ENCODE measurements around the gene SLC39A11.

Gene SLC39A11

GRCh38 chr17:72702136-72702735, 390.3 kb downstream of the SLC39A11 start:
- DNase-seq (ENCODE audit: low read depth in 4 of 4, low spot score in 1 of 4), result no peak

DNA sequence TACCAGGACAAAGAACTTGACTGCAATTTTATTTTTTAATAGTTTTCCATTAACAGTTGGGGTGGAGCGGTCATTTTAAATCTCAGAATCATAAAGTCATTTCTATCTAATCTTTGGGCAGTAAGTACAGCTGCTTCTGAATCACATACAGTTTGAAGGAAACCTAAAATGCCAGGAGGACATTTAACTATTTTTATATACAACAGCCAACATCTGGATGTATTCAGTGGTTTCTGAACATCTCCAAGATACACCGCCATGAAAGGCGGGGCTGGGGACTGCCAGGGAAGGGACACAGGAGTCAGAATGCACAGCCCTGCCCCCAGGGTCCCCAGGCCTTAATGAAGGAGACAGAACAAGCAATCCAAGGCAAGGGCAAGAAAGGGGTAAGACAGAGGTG, 392.3 kb downstream of the SLC39A11 start:
- DNase-seq (ENCODE audit: low read depth in 4 of 4, low spot score in 1 of 4), result no peak

GRCh38 chr17:72699545-72699944, 392.9 kb downstream of the SLC39A11 start:
- DNase-seq (ENCODE audit: low read depth in 4 of 4, low spot score in 1 of 4), result no peak

GRCh38 chr17:72697602-72698146, 394.8 kb downstream of the SLC39A11 start:
- no peak for DNase-seq (ENCODE audit: low read depth in 4 of 4, low spot score in 1 of 4)

DNA sequence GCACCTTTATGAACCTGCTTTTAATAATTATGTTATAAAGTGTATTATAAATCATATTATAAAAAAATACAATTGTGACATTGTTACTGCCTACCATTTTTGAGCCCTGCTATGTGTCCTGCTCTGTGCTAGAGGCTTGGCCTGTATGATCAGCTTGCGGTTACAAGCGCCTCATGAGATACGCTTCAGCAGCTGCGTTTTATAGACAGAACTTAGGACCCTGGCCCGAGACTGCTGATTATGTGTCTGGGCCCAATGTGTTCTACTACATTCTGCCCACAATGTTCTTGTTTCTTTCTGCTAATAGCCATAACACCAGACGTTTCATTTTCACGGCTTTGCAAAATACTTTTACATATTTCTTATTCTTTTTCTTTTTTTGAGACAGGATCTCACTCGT, 395.8 kb downstream of the SLC39A11 start:
- DNase-seq (ENCODE audit: low read depth in 4 of 4, low spot score in 1 of 4), result no peak

DNA sequence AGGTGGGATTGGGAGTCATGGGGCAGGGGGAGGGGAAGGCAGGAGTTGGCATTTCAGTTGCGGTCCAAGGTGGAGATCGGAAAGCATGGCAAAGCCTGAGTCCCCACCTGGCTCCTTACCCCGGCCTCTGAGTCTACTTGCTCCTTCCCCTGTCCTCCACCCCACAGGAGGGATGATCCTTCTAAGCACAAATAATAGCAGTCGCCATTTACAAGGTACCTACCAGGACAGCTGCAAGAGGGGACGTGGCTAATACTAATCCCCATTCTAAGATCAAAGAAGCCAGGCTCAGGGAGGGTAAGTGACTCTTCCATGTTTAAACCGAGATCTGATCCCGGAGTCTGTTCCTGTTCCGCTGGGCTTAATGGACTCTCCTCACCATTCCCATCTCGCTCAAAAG, 396.3 kb downstream of the SLC39A11 start:
- no peak for DNase-seq (ENCODE audit: low read depth in 4 of 4, low spot score in 1 of 4)

- DNase-seq (ENCODE audit: low read depth in 4 of 4, low spot score in 1 of 4), result no peak
Measured at GRCh38 chr17:72693956-72694355, 398.5 kb downstream of the SLC39A11 start.

GRCh38 chr17:72693151-72693878, 399.2 kb downstream of the SLC39A11 start:
- DNase-seq (ENCODE audit: low read depth in 4 of 4, low spot score in 1 of 4), result no peak

DNA sequence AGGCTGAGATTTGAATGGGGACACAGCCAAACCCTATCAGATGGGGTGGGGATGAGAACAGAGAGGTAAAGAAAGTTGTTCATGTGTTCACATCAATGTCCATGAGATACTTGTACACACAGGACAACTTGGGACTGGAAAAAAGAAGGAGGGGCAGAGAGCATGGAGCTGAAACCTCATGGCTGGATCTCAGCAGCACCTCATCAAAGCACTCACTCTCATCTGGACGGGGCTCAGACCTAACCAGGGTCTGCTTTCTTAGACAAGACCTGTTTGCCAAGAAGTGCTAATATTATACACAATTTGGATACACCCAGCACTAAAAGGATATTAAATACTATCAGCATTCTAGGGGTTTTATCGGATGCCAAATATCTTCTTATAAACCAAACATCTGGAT, 399.8 kb downstream of the SLC39A11 start:
- DNase-seq (ENCODE audit: low read depth in 4 of 4, low spot score in 1 of 4), result no peak

GRCh38 chr17:72691586-72691985, 400.9 kb downstream of the SLC39A11 start:
- DNase-seq (ENCODE audit: low read depth in 4 of 4, low spot score in 1 of 4), result no peak

DNA sequence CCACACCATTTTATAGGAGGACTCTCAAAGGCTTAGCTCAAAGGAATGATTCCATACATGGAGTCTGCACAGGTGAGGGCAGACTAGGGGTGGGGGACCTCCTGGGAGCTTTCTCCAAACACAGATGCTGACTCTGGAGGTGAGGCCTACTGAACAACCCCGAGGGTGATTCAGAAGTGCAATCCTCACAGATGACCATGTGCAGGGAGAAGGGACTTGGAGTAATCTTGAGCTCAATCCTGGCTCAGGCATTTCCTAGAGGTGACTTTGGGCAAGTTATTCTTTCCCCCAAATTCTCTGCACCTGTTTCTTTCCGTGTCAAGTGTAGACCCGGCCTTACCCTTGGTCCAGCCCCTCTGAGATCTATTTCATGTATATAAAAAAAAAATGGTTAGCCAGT, 401.5 kb downstream of the SLC39A11 start:
- no peak for DNase-seq (ENCODE audit: low read depth in 4 of 4, low spot score in 1 of 4)

- no peak for DNase-seq (ENCODE audit: low read depth in 4 of 4, low spot score in 1 of 4)
Measured at GRCh38 chr17:72687886-72688285, 404.6 kb downstream of the SLC39A11 start.

DNA sequence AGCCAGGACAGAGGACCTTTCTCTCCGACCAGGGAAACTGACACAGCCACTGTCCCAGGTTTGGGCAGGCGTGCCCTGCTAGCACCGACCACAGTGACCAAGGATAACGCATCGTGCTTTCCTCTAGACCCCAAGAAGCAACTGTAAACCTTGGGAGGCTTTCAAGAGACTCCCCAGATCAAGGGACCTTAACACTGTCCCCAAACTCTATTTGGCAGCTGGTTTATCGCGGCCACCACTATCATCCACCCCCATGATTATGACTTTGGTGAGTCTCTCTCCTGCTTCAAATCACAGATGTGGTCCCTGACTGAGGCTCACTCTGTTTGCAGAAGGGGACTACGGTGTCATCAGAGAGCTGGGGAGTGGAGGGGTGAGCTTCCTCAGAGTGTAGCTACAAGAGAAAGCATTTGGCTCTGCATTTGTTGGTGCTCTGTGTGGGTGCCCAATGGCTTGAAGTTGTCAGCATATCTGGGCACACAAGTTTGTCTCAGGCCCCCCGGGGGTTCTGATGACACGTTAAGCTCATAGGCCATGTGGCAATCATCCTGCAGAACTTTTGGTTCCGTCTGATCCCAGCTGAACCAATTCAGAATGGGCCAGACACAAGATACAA, 408.0 kb downstream of the SLC39A11 start:
- no peak for DNase-seq (ENCODE audit: low read depth in 4 of 4, low spot score in 1 of 4)

- no peak for DNase-seq (ENCODE audit: low read depth in 4 of 4, low spot score in 1 of 4)
Measured at GRCh38 chr17:72683506-72684404, 408.7 kb downstream of the SLC39A11 start.

DNA sequence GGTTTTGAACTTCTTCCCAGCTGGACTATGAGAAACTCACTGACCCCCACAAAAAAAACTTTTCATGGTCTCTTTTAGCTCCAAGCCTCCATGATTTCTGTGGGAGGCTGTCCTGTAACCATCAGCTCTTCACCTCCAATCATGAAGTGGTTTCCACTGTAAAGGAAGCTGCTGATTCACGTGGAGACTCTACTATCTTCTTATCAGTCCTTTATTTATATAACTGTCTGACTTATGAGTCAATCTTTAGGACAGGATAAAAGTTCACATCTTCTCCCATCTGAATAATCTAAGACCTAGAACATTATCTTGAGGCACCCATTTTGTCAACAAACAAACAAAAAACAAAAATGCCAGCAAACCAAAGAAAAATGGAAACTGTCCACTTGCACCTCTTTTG, 409.9 kb downstream of the SLC39A11 start:
- DNase-seq (ENCODE audit: low read depth in 4 of 4, low spot score in 1 of 4), result no peak

- no peak for DNase-seq (ENCODE audit: low read depth in 4 of 4, low spot score in 1 of 4)
Measured at GRCh38 chr17:72681844-72682243, 410.6 kb downstream of the SLC39A11 start.

GRCh38 chr17:72677714-72678390, 414.6 kb downstream of the SLC39A11 start:
- no peak for DNase-seq (ENCODE audit: low read depth in 4 of 4, low spot score in 1 of 4)

GRCh38 chr17:72677108-72677507, 415.4 kb downstream of the SLC39A11 start:
- no peak for DNase-seq (ENCODE audit: low read depth in 4 of 4, low spot score in 1 of 4)

GRCh38 chr17:72672729-72673128, 419.8 kb downstream of the SLC39A11 start:
- no peak for DNase-seq (ENCODE audit: low read depth in 4 of 4, low spot score in 1 of 4)

DNA sequence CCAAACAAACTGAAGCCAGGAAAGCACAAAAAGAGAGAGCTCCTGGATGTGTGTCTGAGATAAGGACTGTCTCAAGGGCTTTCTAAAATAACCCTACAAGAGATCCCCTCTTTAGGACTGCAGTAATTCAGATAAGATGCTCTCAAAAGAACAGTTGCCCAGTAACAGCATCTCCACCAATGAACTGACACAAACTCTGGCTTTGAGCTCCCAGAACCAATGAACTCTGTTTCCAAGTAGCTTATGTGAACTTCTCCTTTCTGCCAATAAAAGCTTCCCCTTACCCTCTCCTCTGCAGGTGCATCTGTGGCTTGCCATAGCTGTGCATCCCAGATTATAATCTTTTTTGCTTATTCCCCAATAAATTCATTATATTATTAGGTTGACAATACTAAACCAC, 421.5 kb downstream of the SLC39A11 start:
- no peak for DNase-seq (ENCODE audit: low read depth in 4 of 4, low spot score in 1 of 4)

Data from stimulated activated CD4-positive, alpha-beta T cell treated with anti-CD3 and anti-CD28 coated beads, Interleukin-1b, Interleukin-23, amount 100 ng/mL, for 24 hours (primary cell).